Midbrain (tissue), 1 donor: ENCODE measurements around the gene OGDHL.
"Not testable (repeated sequence)": the region's sequence is repeated elsewhere in the genome, so short reads cannot be mapped to it uniquely, and the experiment has no call there.

Experiments
- DNase-seq: peaks from one replicate; lab custom pipeline; 2025; lab: John Stamatoyannopoulos, UW

The OGDHL gene

DNA sequence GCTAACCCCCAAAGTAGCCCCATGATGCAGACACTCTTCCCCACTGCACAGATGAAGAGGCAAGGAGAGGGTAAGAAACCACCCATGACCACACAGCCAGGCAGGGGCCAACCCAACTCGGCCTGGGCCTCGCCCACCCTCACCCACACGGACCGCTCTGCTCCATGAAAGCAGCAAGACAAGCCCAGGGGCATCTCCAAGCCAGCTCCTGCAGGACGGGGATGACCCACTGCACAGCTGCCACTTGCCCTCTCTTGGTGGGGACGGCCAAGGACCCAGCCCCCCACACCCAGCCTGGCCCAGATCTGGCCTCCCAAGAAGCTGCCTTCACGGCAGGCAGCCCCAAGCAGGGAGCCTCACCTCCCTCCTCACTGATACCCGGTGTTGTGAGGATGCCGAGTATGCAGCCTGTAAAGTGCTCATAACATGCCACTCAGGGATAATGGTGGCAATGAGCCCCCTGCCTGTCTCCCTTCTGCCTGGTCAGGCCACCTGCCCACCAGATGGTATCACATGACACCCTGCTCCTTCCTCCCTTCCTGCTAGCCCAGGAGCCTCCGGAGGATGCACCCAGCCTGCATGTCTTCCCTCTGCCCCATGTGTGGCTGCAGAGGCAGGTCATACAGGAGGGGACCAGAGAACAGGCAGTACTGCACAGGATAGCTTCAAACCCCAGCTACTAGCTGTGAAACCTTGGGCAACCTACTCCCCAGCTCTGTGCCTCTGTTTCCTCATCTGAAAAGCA is 23.3 kb downstream of the OGDHL start:
- DNase-seq, result no peak

DNA sequence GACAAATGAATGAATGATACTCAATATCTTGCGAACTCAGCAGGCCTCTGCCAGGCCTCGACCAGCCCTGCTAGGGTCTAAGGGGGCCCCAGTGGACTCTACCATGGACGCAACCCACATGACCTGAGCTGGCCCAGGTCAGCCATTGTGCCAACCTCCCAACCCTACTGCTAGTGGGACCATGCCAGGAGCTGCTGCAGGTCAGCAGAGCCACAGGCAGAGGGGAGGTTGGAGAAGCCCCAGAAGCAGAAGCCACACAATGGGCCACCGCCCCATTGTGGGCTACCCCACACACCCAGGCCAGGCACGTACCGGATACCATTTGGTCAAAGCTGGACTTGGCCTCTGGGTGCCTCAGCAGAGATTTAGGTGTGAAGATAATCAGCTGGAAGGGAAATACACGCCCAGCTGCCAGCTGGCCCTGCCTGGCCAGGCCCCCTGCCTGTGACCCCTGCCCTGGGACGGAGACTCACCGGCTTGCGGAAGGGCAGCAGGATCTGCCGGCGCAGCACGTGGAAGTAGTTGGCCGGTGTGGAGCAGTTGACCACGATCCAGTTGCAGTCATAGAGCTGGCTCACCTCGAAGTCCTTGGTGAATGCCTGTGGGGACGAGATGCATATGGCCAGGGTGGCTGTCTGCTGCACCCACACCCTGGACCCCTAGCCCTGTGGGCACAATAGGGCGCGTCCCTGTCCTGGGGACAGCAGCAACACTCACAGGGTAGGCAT is 24.5 kb downstream of the OGDHL start:
- DNase-seq, result no peak

DNA sequence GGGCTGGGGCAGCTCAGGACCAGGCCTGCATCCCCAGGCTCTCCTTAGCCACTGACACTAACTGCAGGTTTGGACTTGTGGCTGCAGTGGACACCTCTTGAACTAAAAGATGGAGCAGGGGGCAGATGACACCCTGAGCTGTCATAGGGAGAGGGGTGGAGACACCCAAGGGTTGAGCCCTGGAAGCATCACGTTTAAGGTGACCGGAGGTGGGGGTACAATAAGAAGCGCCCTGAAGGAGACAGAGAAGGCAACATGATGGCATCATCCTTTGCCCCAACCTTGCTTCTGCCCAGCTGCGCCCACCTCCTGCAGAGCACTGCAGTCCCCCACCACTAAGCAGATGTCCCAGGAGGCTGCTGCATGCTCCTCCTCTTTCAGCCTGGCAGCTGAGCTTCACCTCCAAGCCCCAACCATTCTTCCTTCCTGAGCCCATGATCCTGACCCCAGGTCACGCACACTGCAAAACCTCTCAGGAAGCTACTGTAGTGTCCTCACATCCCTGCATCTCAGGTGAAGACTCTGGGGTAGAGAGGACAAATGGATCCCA is 25.5 kb downstream of the OGDHL start:
- no peak for DNase-seq

DNA sequence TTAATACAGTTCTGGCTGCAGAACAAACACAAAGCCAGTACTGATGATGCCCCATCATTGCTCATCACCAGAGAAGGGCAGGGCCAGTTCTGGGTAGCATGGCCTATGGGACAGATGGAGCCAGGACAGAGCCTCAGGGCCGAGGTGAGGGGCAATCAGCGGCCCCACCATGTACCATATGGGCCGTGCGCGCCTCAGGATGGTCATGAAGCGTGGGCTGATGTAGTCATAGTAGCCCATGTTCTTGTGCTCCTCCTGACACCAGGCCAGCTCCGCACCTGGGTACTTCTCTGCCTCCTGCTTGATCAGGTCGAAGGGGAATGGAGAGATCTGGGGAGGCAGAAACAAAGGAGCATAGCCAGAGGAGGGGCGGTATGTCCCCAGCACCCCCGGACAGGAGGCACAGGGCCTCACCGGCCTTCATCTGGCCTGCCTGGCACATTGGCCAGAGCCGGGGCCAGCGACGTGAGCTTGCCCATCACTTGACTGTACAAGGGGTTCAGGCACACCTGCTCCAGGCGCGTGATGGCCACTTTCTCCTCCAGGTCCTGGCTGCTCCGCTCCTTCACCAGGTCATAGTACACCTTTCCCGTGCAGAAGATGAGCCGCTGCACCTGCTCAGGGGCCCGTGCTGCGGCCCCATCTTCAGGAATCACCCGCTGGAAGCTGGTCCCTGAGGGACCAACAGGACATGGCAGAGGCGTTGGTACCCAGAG is 26.1 kb downstream of the OGDHL start:
- no peak for DNase-seq

DNA sequence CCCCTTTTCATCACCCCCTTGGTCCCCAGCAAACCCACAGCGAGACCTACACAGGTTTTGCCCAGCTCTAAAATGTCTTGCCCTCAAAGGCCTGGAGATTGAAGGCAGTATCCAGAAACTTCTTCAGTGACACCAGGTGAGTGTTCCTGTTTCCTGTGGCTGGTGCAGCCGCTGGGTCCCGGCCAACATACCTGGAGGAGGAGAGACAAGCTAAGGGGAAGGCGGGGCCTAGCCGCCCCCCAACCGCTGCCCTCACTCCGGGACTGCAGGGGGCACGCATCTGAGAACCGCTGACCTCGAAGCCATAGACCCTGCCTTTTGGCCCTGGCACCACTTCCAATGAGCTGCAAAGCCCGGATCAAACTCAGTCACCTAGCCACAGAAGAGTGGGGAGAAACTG is 27.0 kb downstream of the OGDHL start:
- no peak for DNase-seq

DNA sequence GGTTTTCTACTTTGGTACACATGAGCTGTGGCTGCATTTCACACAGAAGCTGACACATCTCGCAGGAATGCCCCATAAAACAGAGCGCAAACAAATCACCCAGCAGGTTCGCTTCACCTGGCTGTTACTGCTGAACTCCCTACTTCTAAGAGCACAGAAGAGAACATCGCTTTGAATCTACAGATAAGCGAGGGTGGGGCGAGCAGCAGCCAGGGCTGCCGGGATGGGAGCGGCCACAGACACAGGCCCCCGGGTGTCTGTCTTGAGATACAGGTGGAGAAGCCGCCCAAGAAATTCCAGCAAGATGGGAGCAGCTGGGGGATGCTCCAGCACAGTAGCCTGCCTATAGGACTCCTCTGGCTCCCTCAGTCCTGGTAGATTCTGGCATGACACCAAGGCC is 27.4 kb downstream of the OGDHL start:
- DNase-seq, result no peak

DNA sequence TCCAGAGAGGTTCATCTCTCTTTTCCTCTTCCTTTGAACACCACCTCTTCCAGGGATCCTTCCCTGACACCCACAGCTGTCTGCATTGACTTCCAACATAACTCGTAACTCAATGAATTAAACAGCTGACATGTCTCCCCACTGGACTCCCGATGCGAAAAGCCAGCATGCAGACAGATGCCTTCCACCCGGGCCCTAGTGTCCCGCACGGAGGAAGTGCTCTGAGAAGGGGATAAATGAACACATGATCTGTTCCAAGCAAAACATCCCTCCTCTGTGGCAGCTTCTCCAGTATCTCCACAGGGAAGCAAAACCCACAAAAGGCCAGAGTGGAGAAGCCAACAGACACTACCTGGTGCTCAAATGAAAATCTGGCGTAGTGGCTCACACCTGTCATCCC is 28.3 kb downstream of the OGDHL start:
- no peak for DNase-seq

DNA sequence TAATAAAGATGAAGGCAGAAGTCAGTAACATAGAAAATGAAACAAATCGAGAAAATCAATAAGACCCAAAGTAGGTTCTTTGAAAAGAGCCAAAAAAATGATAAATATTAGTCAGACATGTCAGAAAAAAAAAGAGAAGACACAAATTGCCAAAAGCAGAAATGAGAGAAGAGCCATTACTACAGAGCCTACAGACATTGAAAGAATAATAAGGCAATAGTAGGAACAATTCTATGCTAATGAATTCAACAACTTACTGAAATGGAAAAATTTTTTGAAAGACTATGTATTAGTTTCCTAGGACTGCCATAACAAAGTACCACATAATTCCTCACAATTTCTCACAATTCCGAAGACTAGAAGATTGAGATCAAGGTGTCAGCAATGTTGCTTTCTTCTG is 35.5 kb downstream of the OGDHL start:
- DNase-seq, result no peak

DNA sequence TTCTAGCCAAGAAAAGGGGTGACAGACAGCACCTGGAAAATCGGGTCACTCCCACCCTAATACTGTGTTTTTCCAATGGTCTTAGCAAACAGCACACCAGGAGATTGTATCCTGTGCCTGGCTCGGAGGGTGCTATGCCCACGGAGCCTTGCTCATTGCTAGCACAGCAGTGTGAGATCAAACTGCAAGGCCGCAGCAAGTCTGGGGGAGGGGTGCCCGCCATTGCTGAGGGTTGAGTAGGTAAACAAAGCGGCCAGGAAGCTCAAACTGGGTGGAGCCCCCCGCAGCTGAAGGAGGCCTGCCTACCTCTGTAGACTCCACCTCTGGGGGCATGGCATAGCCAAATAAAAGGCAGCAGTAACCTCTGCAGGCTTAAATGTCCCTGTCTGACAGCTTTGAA is 47.0 kb downstream of the OGDHL start:
- not testable (repeated sequence) for DNase-seq

DNA sequence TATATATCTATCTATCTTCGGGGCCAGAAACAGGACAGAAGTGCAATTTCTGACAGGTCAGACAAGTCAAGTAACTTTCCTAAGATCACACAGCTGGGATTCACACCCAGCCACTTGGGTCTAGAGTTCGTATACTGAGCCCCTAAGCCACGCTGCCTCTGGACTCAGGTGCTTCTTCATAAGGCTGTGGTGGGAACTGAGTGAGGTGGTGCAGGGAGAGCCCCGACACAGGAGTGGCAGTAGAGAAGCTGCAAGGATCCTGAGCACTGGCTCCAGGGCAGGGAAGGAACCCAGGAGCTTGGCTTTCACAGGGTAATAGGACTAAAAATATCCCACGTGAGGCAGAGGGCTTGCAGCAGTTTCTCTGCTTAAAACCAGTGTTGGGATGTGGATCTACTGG is 48.9 kb downstream of the OGDHL start:
- DNase-seq, result no peak

DNA sequence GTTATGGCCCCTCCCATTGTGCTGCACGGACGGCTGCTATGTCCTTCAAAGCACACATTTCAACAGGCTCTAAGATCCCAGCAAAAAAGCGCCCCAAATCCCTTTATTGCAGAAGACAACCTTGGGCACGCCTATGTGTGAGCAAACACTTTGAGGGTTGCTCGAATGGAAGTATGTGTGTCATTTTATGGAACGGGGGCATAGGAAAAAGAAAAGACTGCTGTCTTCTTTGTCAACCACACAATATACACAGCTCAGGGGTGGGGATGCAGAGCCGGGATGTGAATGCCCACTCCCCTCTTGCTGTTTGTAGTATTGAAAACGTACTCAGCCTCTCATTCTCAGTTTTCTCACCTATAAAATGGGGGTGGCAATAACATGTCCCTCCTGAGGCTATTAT is 50.6 kb downstream of the OGDHL start:
- DNase-seq, result no peak

DNA sequence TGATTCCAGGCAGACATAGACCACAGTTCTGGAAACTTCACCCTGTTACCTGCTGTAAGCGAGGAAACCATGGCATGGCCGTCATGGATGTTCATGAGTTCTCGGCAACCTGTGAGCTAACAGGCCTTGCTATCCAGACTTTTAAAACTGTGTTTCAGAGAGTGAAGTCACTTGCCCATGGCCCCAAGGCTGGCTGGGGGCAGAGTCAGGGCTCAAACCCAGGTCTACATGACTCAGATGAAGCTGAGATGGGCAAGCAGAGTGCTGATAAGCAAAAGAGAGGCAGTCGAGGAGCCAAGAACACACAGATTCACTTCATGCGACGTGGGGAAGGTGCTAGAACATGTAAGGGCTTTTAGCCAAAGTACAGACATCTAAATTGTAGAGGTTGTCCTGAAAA is 51.2 kb downstream of the OGDHL start:
- DNase-seq, result no peak

DNA sequence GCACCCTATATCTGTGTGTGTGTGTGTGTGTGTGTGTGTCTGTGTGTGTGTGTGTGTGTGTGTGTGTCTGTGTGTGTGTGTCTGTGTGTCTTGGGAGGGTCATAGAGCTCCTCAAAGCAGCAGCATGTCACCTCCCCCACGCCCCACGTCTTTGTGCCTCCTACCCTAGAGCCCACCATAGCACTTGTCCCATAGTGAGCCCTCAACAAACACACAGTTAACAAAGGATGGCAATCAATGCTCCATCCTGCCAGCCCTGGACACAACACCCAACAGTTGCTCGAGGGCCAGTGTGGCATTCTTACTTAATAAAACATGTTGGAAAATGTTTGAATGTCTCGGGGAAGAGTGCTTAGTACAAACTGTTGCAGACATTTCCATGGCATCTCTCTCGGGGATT is 52.2 kb downstream of the OGDHL start:
- no peak for DNase-seq

DNA sequence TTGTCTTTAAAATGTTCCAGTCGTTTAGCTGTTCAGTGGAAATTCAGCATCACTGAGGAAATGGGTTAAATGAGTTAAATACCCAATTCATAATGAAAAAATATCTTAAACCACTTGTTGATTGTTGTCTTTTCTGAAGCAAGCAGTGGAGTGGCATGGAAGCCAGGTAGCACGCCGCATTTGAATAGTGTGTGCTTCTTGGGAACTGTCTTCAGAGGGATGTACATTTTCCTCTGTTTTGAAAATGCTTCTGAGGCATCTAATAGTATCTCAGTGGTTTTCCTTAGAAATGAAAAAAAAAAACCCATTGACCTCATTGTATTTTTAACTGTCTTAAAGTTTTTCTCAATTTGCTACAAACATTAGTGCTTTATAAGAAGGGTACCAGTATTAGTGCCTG is 54.5 kb downstream of the OGDHL start:
- DNase-seq, result no peak

DNA sequence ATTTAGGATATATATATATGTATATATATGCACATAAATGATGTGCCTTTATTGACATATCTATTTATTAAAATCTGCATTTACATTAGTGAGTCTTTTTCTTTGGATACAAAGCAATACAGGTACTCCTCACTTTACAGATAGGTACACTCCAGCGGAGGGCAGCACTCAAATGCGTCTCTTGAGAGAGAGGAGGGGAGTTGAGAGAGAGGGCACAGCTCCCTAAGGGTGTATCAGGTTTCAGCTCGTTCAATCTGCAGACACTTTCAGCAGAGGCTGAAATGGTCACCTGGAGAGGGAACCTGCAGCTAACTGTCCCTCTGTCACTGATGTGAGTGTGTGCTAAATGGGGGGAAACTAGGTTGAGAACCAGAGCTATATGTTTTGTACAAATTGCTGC is 61.1 kb downstream of the OGDHL start:
- DNase-seq, result no peak

DNA sequence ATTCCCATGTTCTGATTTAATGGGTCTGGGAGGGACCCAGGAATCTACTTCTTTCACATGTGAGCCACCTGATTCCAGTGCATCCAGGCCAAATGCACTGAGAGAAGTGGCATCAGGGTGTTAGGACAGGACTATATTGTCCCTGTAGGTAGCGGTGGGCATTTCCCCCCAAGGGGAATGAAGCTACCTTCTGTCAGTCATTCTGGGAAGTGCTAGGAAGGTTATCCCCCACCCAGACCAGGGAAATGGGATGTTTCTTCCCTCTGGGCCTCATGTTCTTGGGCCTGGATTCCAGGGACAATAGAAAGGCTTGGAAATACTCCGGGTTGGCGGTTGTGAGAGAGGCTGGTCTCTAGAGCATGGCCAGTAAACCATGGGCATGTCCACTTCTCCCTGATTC is 61.9 kb downstream of the OGDHL start:
- DNase-seq, result no peak

DNA sequence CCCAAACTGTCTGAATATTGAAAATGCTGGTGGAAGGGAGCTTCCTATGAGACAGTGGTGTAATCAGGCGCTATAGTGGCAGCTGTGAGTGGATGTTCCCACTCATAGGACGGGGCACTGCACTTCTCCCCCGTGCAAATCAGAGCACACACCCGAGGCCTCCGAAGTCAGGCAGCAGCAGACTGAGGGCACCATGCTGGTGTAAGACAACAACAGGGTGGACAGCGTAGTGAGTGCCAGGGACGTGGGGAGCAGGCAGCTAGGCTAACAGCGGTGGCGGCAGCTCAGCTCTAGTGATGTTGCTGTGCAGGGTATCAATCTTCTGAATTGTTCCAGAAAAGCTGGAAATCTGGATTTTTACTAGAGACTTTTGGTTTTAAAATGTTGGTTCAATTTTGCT is 63.4 kb downstream of the OGDHL start:
- no peak for DNase-seq

DNA sequence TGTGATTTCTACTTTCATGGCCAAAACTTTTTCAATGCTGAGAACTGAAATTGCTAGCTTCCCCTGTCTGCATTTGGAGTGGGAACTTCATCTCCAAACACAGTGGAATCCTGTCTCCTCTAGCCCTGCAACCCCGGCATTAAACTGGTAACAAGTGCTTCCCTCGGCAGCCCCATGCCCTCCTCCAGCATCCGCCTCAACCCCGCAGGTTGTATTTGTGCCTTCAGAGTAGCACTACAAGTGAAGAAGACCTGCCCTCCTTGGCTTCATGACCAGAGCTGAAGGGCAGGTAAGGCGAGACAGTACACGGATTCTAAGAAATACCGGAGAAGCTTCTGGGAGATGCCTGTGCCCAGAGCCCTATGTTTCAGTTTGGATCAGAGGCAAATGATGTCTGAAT is 65.8 kb downstream of the OGDHL start:
- no peak for DNase-seq

DNA sequence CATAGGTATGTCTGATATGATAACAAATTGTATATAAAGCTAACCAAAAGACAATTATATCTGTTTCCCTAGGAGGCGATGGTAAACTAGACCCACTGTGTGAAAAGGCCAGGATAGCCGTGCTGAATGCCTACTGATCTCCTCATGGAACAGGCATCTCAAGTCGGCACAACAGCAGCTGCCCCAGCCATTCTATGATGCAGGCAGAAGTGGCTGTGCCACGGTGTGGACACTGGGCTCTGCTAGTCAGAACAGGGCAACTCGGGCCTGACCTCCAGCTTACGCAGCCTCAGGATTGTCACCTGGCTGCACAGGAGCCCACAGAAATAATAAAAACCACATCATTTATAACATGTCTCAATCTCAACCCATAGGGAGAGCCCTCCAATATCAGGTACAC is 67.7 kb downstream of the OGDHL start:
- DNase-seq, result no peak

DNA sequence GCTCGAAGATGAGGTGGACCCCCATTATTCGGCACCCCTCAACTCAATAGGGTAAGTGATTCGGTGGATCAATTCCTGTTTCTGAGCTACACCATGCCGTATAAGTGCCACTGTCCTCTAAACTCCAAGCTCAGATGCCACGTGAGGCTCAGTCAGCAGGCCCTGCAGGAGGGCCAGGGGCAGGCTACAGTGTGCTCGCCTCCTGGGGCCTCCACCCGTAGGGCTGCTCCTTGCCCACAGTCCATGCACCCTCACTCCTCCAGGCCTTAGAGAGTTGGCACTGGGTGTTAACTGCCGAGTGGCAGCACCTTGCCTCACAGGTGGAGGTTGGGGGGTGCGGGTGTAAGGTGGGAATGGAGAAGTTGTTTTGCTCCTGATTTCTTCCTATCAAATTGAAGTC is 70.5 kb downstream of the OGDHL start:
- no peak for DNase-seq

DNA sequence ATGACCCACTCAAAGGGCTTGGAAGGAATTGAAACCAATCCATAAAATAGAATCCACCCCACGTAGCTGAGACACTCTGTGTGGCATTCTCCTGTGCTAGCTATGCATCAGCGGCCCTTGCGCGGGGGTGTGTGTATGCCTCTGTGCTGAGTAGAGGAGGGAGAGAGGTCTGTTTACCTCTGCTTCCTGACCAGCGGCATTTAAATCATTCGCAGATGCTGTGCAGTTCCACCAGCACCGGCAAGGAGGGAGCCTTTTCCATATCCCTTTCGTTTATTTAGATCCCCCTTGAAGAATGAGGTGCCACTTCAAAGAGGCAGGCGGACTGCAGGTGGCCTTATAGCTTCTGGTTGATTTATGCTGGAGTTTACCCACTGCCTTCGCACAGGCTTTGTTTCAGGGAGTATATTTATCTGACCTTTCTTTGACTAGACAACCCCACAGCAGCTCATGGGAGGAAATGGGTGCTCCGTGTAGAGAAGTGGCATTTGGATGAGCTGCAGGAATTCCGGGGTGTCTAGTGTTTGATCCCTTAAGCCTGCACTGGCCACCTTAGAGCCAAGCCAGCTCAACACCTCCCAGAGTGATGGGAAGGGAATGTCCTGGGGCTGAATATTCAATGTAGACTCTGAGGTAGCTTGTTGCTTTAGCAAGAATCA is 71.3 kb downstream of the OGDHL start:
- DNase-seq, result no peak

DNA sequence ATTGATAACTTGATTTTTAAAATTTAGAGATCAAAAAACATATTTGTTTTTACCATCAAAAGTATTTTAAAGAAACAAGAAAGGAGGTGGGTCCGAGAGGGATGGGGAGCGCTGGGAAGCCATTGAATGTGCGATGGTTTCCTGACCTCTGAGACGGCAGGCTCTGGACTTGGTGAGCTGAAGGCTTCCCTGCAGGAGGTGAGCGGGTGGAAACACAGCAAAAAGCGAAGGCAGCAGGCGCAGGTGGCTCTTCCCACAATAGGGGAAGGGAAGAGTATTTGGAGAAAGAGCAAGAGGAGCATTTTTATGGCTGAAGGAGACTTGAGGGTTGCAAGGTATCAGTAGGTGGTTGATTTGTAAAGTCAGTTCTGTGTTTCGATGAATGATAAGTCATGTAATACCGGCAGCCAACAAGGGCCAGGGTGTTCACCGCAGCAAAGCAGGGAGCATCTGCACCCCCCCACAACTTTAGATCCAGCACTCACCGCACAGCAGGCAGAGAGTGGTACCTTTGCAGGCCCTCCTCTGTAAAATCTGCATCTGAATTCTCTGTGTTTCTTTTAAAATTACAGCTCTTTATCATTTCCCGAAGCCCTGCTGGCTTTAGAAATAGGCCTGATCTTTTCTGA is 72.1 kb downstream of the OGDHL start:
- DNase-seq, result no peak
